H9 (cell line): ENCODE results near the gene RPS6KA1. TPM values are rescaled to one million over a fixed set of nuclear protein-coding genes. Genes with fewer than 3 reads are reported as not detected.

Source experiments
- DNase-seq: peaks from one replicate; pipeline ENCODE4 v3.0.0-alpha.2; 2017
- H2AFZ ChIP-seq: one replicate; pipeline ENCODE4 v1.6.1; 2013; ENCODE audit warnings: mild to moderate bottlenecking, low read length, control low read depth, moderate library complexity
- H2AK5ac ChIP-seq: 2 replicates; pipeline ENCODE4 v1.6.1; 2013; ENCODE audit warnings: low read length, control low read depth, mixed read lengths; ENCODE audit not compliant: insufficient read length
- H2BK120ac ChIP-seq: one replicate; pipeline ENCODE4 v1.6.1; 2013; ENCODE audit warnings: low read depth, mild to moderate bottlenecking, low read length, control low read depth, inconsistent platforms; ENCODE audit not compliant: poor library complexity, severe bottlenecking
- H2BK12ac ChIP-seq: 2 replicates; pipeline ENCODE4 v1.6.1; 2013; ENCODE audit warnings: low read length, control low read depth, mixed read lengths, low read depth; ENCODE audit not compliant: insufficient read length
- H2BK15ac ChIP-seq: 2 replicates; pipeline ENCODE4 v1.6.1; 2013; ENCODE audit warnings: low read depth, low read length, control low read depth
- H2BK20ac ChIP-seq: one replicate; pipeline ENCODE4 v1.6.1; 2013; ENCODE audit warnings: low read depth, mild to moderate bottlenecking, low read length, control low read depth, inconsistent platforms; ENCODE audit not compliant: poor library complexity, severe bottlenecking
- H2BK5ac ChIP-seq: 2 replicates; pipeline ENCODE4 v1.6.1; 2013; ENCODE audit warnings: low read length, control low read depth, mixed read lengths; ENCODE audit not compliant: insufficient read length
- H3K14ac ChIP-seq: 2 replicates; pipeline ENCODE4 v1.6.1; 2013; ENCODE audit warnings: low read length, control low read depth; ENCODE audit not compliant: insufficient read depth
- H3K18ac ChIP-seq: 2 replicates; pipeline ENCODE4 v1.6.1; 2013; ENCODE audit warnings: low read depth, mild to moderate bottlenecking, mixed read lengths, low read length, control low read depth; ENCODE audit not compliant: insufficient read length
- H3K23ac ChIP-seq: 2 replicates; pipeline ENCODE4 v1.6.1; 2013; ENCODE audit warnings: low read length, control low read depth, mixed read lengths, low read depth; ENCODE audit not compliant: insufficient read length
- H3K23me2 ChIP-seq: 2 replicates; pipeline ENCODE4 v1.6.1; 2013; ENCODE audit warnings: low read depth, mild to moderate bottlenecking, mixed read lengths, low read length, control low read depth; ENCODE audit not compliant: insufficient read length, poor library complexity, severe bottlenecking
- H3K27ac ChIP-seq: 2 replicates; pipeline ENCODE4 v1.5.1; 2013; ENCODE audit warnings: low read length, control low read depth, mixed read lengths, low read depth; ENCODE audit not compliant: insufficient read length
- H3K27me3 ChIP-seq: 2 replicates; pipeline ENCODE4 v1.6.1; 2013; ENCODE audit warnings: low read length, control low read depth, inconsistent platforms; ENCODE audit not compliant: insufficient read depth
- H3K4ac ChIP-seq: 2 replicates; pipeline ENCODE4 v1.6.1; 2013; ENCODE audit warnings: low read depth, mild to moderate bottlenecking, control low read depth, inconsistent platforms, low read length, moderate library complexity
- H3K4me1 ChIP-seq: 2 replicates; pipeline ENCODE4 v1.6.1; 2013; ENCODE audit warnings: low read length, control low read depth, inconsistent platforms; ENCODE audit not compliant: insufficient read depth
- H3K4me2 ChIP-seq: 2 replicates; pipeline ENCODE4 v1.6.1; 2013; ENCODE audit warnings: low read length, control low read depth, mixed read lengths; ENCODE audit not compliant: insufficient read length, insufficient read depth
- H3K56ac ChIP-seq: 2 replicates; pipeline ENCODE4 v1.6.1; 2013; ENCODE audit warnings: low read depth, mild to moderate bottlenecking, mixed read lengths, low read length, control low read depth; ENCODE audit not compliant: insufficient read length
- H3K79me1 ChIP-seq: 2 replicates; pipeline ENCODE4 v1.6.1; 2013; ENCODE audit warnings: low read depth, mild to moderate bottlenecking, moderate library complexity, low read length, control low read depth, inconsistent platforms; ENCODE audit not compliant: insufficient read depth, poor library complexity, severe bottlenecking
- H3K79me2 ChIP-seq: 2 replicates; pipeline ENCODE4 v1.6.1; 2013; ENCODE audit warnings: low read length, control low read depth, inconsistent platforms; ENCODE audit not compliant: insufficient read depth
- H3K9ac ChIP-seq: 2 replicates; pipeline ENCODE4 v1.6.1; 2013; ENCODE audit warnings: low read length, control low read depth, mixed read lengths; ENCODE audit not compliant: insufficient read length; ENCODE audit errors: extremely low read depth
- H3K9me3 ChIP-seq: one replicate; pipeline ENCODE4 v1.6.1; 2013; ENCODE audit warnings: low read depth, low read length, inconsistent platforms; ENCODE audit not compliant: control insufficient read depth
- H3T11ph ChIP-seq: one replicate; pipeline ENCODE4 v1.6.1; 2013; ENCODE audit warnings: mild to moderate bottlenecking, low read length, control low read depth, inconsistent platforms
- H4K20me1 ChIP-seq: one replicate; pipeline ENCODE4 v1.6.1; 2013; ENCODE audit not compliant: control insufficient read depth, insufficient read length, insufficient read depth
- H4K5ac ChIP-seq: 2 replicates; pipeline ENCODE4 v1.6.1; 2013; ENCODE audit warnings: low read depth, mild to moderate bottlenecking, mixed read lengths, low read length, control low read depth; ENCODE audit not compliant: insufficient read length
- H4K8ac ChIP-seq: replicated peaks from 2 replicates; pipeline ENCODE4 v1.6.1; 2013; ENCODE audit warnings: low read length, control low read depth, mixed read lengths, low read depth; ENCODE audit not compliant: insufficient read length
- H4K91ac ChIP-seq: 2 replicates; pipeline ENCODE4 v1.6.1; 2013; ENCODE audit warnings: low read depth, mild to moderate bottlenecking, moderate library complexity, mixed read lengths, low read length, control low read depth; ENCODE audit not compliant: insufficient read length
- H3K27ac Mint-ChIP-seq, 3 experiments: 2 replicates in 2 of 3; 3 replicates in 1 of 3; pipeline ENCODE4 v1.8.0; 2020 to 2021; ENCODE audit warnings: mixed read lengths in 3 of 3, mild to moderate bottlenecking in 1 of 3, moderate library complexity in 1 of 3
- H3K27me3 Mint-ChIP-seq: 2 replicates; pipeline ENCODE4 v1.8.0; 2021; ENCODE audit warnings: low read depth, mild to moderate bottlenecking, moderate library complexity, mixed read lengths
- H3K36me3 Mint-ChIP-seq, 3 experiments: 2 replicates in 2 of 3; 3 replicates in 1 of 3; pipeline ENCODE4 v1.8.0; 2020 to 2021; ENCODE audit warnings: low read depth in 3 of 3, mixed read lengths in 3 of 3; ENCODE audit not compliant: insufficient read depth in 1 of 3
- H3K4me1 Mint-ChIP-seq, 2 experiments: 2 replicates each; pipeline ENCODE4 v1.8.0; 2020; ENCODE audit warnings: mixed read lengths in 2 of 2
- H3K4me3 Mint-ChIP-seq, 2 experiments: 2 replicates in 1 of 2; 3 replicates in 1 of 2; pipeline ENCODE4 v1.8.0; 2020 to 2021; ENCODE audit warnings: mild to moderate bottlenecking in 2 of 2, mixed read lengths in 2 of 2, moderate library complexity in 1 of 2
- H3K9me3 Mint-ChIP-seq, 2 experiments: 2 replicates in 1 of 2; 3 replicates in 1 of 2; pipeline ENCODE4 v1.8.0; 2020; ENCODE audit warnings: mild to moderate bottlenecking in 2 of 2, mixed read lengths in 2 of 2, moderate library complexity in 1 of 2
- WGBS: extraction: QIAGEN DNeasy Blood & Tissue Kit; methylation state at CpG from one replicate; pipeline ENCODE4 v1.1.7; 2013; ENCODE audit warnings: missing lambda C conversion rate, low lambda C conversion rate, mixed read lengths; ENCODE audit not compliant: insufficient read length; ENCODE audit errors: extremely low coverage; 5-methylcytosine and 5-hydroxymethylcytosine counted together
- total RNA-seq: library from RNA; stranded (reverse); gene quantifications from 2 replicates; pipeline ENCODE4 v1.2.1, GENCODE V29; 2021
- TF ChIP-seq, protein P1 (sequence below): fragments of 200-600 bp; sonication (generic); conservative IDR thresholded peaks from 3 replicates; pipeline ENCODE4 v1.8.0; 2021; ENCODE audit warnings: antibody characterized with exemption, mild to moderate bottlenecking

The RPS6KA1 gene
- total RNA-seq, 1 experiment from 2014 or later = 45.3 TPM

GRCh38 chr1:26516987-26517765 lies 12.4 kb upstream of the RPS6KA1 start:
- H3K9me3 ChIP-seq = no peaks in the 10 kb centered on the region
- no peak overlapping the region for H2BK5ac ChIP-seq
- TF ChIP-seq, protein P1, sequence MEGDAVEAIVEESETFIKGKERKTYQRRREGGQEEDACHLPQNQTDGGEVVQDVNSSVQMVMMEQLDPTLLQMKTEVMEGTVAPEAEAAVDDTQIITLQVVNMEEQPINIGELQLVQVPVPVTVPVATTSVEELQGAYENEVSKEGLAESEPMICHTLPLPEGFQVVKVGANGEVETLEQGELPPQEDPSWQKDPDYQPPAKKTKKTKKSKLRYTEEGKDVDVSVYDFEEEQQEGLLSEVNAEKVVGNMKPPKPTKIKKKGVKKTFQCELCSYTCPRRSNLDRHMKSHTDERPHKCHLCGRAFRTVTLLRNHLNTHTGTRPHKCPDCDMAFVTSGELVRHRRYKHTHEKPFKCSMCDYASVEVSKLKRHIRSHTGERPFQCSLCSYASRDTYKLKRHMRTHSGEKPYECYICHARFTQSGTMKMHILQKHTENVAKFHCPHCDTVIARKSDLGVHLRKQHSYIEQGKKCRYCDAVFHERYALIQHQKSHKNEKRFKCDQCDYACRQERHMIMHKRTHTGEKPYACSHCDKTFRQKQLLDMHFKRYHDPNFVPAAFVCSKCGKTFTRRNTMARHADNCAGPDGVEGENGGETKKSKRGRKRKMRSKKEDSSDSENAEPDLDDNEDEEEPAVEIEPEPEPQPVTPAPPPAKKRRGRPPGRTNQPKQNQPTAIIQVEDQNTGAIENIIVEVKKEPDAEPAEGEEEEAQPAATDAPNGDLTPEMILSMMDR = no peak
- no peak overlapping the region for H4K5ac ChIP-seq
- H2BK120ac ChIP-seq = no peak overlapping the region
- no peaks in the 10 kb centered on the region for H4K20me1 ChIP-seq
- H3K36me3 Mint-ChIP-seq = no peaks in the 10 kb centered on the region
- H3K23me2 ChIP-seq = no peaks in the 10 kb centered on the region
- H2BK12ac ChIP-seq = no peak overlapping the region
- H3K23ac ChIP-seq = no peak overlapping the region
- no peaks in the 10 kb centered on the region for H3K79me2 ChIP-seq
- H3K14ac ChIP-seq = no peak overlapping the region
- DNase-seq = no peak
- no peak overlapping the region for H4K91ac ChIP-seq
- H3K27ac ChIP-seq = no peak overlapping the region
- H3K4me2 ChIP-seq = no peak overlapping the region
- no CpG with 5 or more reads among the region's 4 CpGs for WGBS
- H3K4ac ChIP-seq = no peak overlapping the region
- H3K4me3 Mint-ChIP-seq = no peak overlapping the region
- H3K27ac Mint-ChIP-seq = peak overlapping the region in 1 of 3 experiments; percentile 39; a peak in 1 of 7 replicates
- peaks cover 11 to 15% of the 10 kb centered on the region in 2 experiments for H3K4me1 Mint-ChIP-seq
- no peak overlapping the region for H2AFZ ChIP-seq
- H3K4me1 ChIP-seq = no peaks in the 10 kb centered on the region
- H4K8ac ChIP-seq = no peak overlapping the region
- H3T11ph ChIP-seq = no peak overlapping the region
- H2BK15ac ChIP-seq = no peak overlapping the region
- no peak overlapping the region for H2AK5ac ChIP-seq
- no peaks in the 10 kb centered on the region for H3K27me3 ChIP-seq
- no peak overlapping the region for H2BK20ac ChIP-seq
- H3K18ac ChIP-seq = no peak overlapping the region
- H3K9ac ChIP-seq = no peak overlapping the region
- no peak overlapping the region for H3K56ac ChIP-seq
- H3K79me1 ChIP-seq = no peaks in the 10 kb centered on the region
- H3K27me3 Mint-ChIP-seq = peaks cover 6% of the 10 kb centered on the region
- H3K9me3 Mint-ChIP-seq = peaks cover 3 to 5% of the 10 kb centered on the region in 2 experiments; a peak in 3 of 5 replicates
